Adrenal gland (tissue), 12 donors: ENCODE data around the gene MAP7. TPM values are rescaled to one million over a fixed set of nuclear protein-coding genes. Genes with fewer than 3 reads are reported as not detected.

Experiments
- DNase-seq, 7 donors: peaks; one replicate each; pipeline ENCODE4 v3.0.0-alpha.2; 2019 to 2020
- H3K27ac ChIP-seq, 5 donors: fragments of 200-600 bp; sonication (generic) in 4 of 5; 1 replicate in 3 of 5; 2 replicates in 2 of 5; pipeline versions ENCODE4 v1.5.1 to v1.8.0; 2016 to 2020; ENCODE audit warnings: mild to moderate bottlenecking in 1 of 5
- H3K27me3 ChIP-seq: fragments of 200-600 bp; 2 replicates; pipeline ENCODE4 v1.8.0; 2021
- H3K36me3 ChIP-seq, 2 donors: fragments of 200-600 bp; replicated peaks in 1 of 2; 1 replicate in 1 of 2; 2 replicates in 1 of 2; pipeline versions ENCODE4 v1.5.1 to v1.8.0; 2018 to 2022
- H3K4me1 ChIP-seq, 2 donors: fragments of 200-600 bp; replicated peaks in 1 of 2; 1 replicate in 1 of 2; 2 replicates in 1 of 2; pipeline versions ENCODE4 v1.5.1 to v1.8.0; 2018 to 2021
- H3K4me3 ChIP-seq, 4 donors: fragments of 200-600 bp; sonication (generic) in 3 of 4; one replicate each; pipeline ENCODE4 v1.5.1; 2016 to 2018
- H3K9me3 ChIP-seq, 3 donors: fragments of 200-600 bp; sonication (generic) in 1 of 3; replicated peaks in 1 of 3; 1 replicate in 2 of 3; 2 replicates in 1 of 3; pipeline versions ENCODE4 v1.5.1 to v1.8.0; 2016 to 2021
- CTCF ChIP-seq, 6 experiments: fragments of 450-650 bp in 4 of 6; fragments of 200-600 bp in 2 of 6; sonication (generic) in 1 of 6; IDR thresholded peaks; 1 replicate in 5 of 6; 2 replicates in 1 of 6; pipeline versions ENCODE4 v1.5.1 to v1.8.0; 2016 to 2021; ENCODE audit warnings: antibody characterized with exemption in 6 of 6, mild to moderate bottlenecking in 2 of 6, moderate library complexity in 1 of 6
- POLR2A ChIP-seq, 2 donors: fragments of 450-650 bp; IDR thresholded peaks; one replicate each; pipeline ENCODE4 v1.6.1; 2017; ENCODE audit warnings: antibody characterized with exemption in 2 of 2, mild to moderate bottlenecking in 2 of 2, moderate library complexity in 1 of 2
- WGBS, 4 donors: extraction: QIAGEN DNeasy Blood & Tissue Kit in 2 of 4; methylation state at CpG; one replicate each; pipeline versions ENCODE4 v1.1.5 to v1.1.7; 2013 to 2017; 5-methylcytosine and 5-hydroxymethylcytosine counted together
- intact Hi-C, 2 donors: fragments of 100-400 bp; cut with DNase I; formaldehyde crosslinking; loops; one replicate each; pipeline versions ENCODE4 v1.14.1 to v1.15.0; 2022 to 2023
- polyA plus RNA-seq, 3 donors: library from polyadenylated mRNA; stranded (reverse); fragments of 200-250 nt in 2 of 3; fragments of 350-450 nt in 1 of 3; fragmentation: Illumina TruSeq in 1 of 3; extraction: RNeasy Lipid Tissue Mini Kit (QIAGEN cat#74804) in 1 of 3; gene quantifications; one replicate each; pipeline ENCODE4 v1.2.3, GENCODE V29; 2013 to 2014
- total RNA-seq, 9 donors: library from RNA; depleted of rRNA in 4 of 9; stranded (reverse); fragments of >200 nt in 4 of 9; fragments of 120-200 nt in 1 of 9; fragmentation: NEBNext Ultra II Directional in 1 of 9; extraction: Animal tissue kit (Norgen Biotek cat#: 25700) in 1 of 9; gene quantifications; one replicate each; pipeline versions ENCODE4 v1.1.0 to v1.2.4, GENCODE V29; 2013 to 2023
- donor health status: healthy with polysubstance abuse.
- donor health status: Bipolar disorder and iron deficiency.
- donor health status: DM: yes; HTN: yes; CAD: no.
- donor health status: DM: no; HTN: no; CAD: no.
- donor health status: DM: no; HTN: no; CAD: no.
- donor health status: DM: yes; HTN: yes; CAD: no.

The MAP7 gene
- total and polyA plus RNA-seq, 12 donors: 4.7 to 31.6 (median 11.3) TPM

GRCh38 chr6:136563386-136564152 lies 13.3 kb upstream of the MAP7 start:
- H3K27me3 ChIP-seq: no peaks in the 10 kb centered on the region
- TF ChIP-seq CTCF (IDR thresholded peaks at IDR 0.05): no peak
- TF ChIP-seq POLR2A (IDR thresholded peaks at IDR 0.05): no peak
- intact Hi-C loops: loop anchor here in 1 of 2 donors (10.0 kb wide), 1 partner anchor 299 kb away; no protein-coding TSS in a partner anchor
- H3K4me1 ChIP-seq: peaks cover 10 to 42% of the 10 kb centered on the region in 2 donors
- no peak overlapping the region for H3K27ac ChIP-seq
- no peak overlapping the region for H3K4me3 ChIP-seq
- WGBS, 4 donors: 72 to 83% (median 75%) methylated on average over 6 of the region's 6 CpGs
- no peaks in the 10 kb centered on the region for H3K9me3 ChIP-seq
- no peak for DNase-seq
- peaks cover 0 to 63% of the 10 kb centered on the region in 2 donors for H3K36me3 ChIP-seq

GRCh38 chr6:136562211-136562610 lies 12.0 kb upstream of the MAP7 start:
- 29 to 38% (median 33%) methylated on average over 2 of the region's 2 CpGs for WGBS, 4 donors

GRCh38 chr6:136553166-136553787 lies 3.1 kb upstream of the MAP7 start:
- no peaks in the 10 kb centered on the region for H3K9me3 ChIP-seq
- no peak for DNase-seq
- no peak overlapping the region for H3K27ac ChIP-seq
- H3K27me3 ChIP-seq: no peaks in the 10 kb centered on the region
- WGBS, 4 donors: 71 to 78% (median 76%) methylated on average over 5 of the region's 5 CpGs
- H3K4me1 ChIP-seq: peaks cover 8 to 11% of the 10 kb centered on the region in 2 donors
- H3K36me3 ChIP-seq: peaks cover 0 to 29% of the 10 kb centered on the region in 2 donors
- TF ChIP-seq POLR2A (IDR thresholded peaks at IDR 0.05): no peak
- TF ChIP-seq CTCF (IDR thresholded peaks at IDR 0.05): no peak
- no peak overlapping the region for H3K4me3 ChIP-seq
- intact Hi-C loops: no loop called here

More at GRCh38 chr6:136562211-136562610, 12.0 kb upstream of the MAP7 start:
- intact Hi-C loops: loop anchor here in 1 of 2 donors (10.0 kb wide), 1 partner anchor 297 kb away; no protein-coding TSS in a partner anchor
- TF ChIP-seq POLR2A (IDR thresholded peaks at IDR 0.05) (no peak), CTCF (IDR thresholded peaks at IDR 0.05) (no peak)
- H3K4me1 ChIP-seq: peaks cover 10 to 31% of the 10 kb centered on the region in 2 donors
- DNase-seq: no peak
- H3K27ac ChIP-seq: peak overlapping the region in 1 of 5 donors; percentile 1
- peaks cover 0 to 68% of the 10 kb centered on the region in 2 donors for H3K36me3 ChIP-seq
- H3K27me3 ChIP-seq: no peaks in the 10 kb centered on the region
- no peaks in the 10 kb centered on the region for H3K9me3 ChIP-seq
- H3K4me3 ChIP-seq: no peak overlapping the region

GRCh38 chr6:136552054-136552453 lies 1.8 kb upstream of the MAP7 start:
- intact Hi-C loops: no loop called here
- Histone ChIP-seq H3K27me3 (no peaks in the 10 kb centered on the region), H3K36me3 (peaks cover 0 to 20% of the 10 kb centered on the region in 2 donors), H3K4me1 (peaks cover 8 to 11% of the 10 kb centered on the region in 2 donors), H3K9me3 (no peaks in the 10 kb centered on the region), H3K27ac (no peak overlapping the region), H3K4me3 (no peak overlapping the region)
- no peak for DNase-seq
- 67 to 71% (median 69%) methylated on average over 4 of the region's 4 CpGs for WGBS, 4 donors
- no peak for TF ChIP-seq CTCF (IDR thresholded peaks at IDR 0.05)
- TF ChIP-seq POLR2A (IDR thresholded peaks at IDR 0.05): no peak
